ENCODE results near the gene IPO5.
"Not testable (repeated sequence)": the region's sequence is repeated elsewhere in the genome, so short reads cannot be mapped to it uniquely, and the experiment has no call there.

IPO5 gene

DNA sequence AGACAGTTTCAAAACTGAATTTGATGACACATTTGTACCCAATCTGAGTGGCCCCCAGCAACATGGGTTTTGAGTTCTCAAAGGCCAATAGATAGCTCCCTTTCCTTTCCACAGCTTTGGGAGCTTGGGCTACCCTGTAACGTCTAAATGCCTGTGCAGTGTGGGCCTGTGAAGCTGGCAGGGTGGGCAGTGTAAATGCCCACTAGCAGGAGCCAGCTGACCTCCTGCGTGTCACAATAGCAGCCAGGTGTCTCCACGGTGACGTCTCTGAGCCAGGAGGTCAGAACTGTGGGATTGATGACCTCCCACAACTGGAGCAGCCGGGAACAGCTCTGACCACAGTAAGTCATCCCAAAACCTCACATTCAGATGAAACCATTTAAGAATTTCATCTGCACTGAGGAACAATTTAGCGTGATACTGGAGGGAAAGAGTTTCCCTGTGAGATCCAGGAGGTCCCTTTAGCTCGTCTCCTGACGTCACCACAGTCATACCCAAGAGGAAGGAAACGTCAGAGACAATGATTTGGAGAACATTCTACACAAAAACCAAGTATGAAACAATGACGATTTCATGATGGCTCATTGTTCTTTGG lies at the start of gene IPO5:
IPO5 (plus strand) TSS at position 300 of the 595 bp plus-strand sequence. CDS start 23,022 bp downstream, outside the sequence.
- DNase-seq: no peak

DNA sequence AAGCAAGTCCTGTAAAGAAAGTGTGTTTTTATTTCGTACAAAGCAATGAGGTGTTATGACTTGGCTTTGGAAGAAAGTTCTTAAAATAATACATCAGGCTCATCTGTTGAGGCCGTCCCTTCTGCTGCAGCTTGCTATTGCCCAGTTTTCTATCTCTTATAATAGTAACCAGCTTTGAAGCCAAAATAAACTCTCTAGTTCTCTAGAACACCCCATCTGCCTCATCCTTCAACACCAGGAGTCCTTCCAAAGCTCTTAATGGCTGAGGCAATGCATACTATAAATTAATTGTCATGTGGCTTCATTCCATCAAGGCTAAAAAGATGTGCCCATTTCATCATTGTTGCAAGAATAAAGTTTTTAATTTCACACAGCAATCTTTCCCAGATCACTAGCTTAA lies 49.4 kb upstream of the IPO5 start:
- DNase-seq: no peak

DNA sequence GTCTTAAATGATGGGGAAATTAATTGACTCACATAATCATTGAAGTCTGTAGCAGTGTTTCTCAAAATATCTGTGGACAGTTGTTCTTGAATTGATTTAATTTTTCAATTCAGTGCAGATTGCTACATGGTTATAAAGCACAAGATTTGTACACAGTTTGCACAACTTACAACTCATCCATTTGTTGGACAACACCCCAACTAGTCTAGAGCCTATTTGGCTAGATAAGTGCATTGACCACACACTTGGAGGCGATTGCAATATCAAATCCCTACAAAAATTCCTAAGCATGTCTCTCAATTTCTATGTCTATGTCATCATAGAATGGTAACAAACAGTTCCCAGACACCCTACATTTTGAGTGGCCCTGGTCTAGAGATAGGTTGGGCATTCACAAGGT lies 48.0 kb upstream of the IPO5 start:
- no peak for DNase-seq

DNA sequence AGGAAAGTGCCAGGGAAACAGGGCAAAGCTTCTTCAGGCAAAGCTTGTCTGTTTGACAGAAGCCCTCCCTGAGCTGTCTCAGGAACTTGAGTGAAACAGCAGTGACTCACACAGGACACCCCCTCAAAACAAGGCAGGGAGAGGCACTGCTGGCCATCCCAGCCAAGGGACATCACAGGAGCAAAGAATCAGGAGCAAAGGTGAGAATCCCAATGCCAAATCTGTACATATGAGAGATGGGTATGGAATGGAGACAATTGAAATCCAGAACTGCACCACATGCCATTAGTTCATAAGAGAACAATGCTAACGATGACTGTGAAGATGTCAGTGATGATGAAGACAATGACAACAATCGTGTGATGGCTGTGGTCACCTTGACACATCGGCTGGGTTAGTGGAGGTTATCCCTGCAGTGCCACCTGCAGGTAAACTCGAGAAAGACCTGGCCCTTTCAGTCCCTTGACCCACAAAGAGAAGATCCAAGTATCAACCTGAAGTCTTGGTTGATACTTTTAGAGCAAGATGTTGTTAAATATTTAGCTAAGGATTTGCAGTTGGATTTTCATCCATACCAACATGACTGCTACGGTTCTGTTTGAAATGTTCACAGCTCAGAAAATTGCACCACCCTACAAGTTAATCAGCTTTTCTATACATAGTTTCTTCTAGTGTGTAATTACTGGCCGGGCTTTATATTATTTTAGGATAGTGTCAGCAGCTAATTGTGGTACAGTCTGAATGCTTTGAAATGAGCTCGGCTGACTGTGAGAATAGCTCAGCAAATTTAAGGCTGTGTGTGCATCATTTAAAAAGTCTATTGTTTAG lies 42.0 kb upstream of the IPO5 start:
- no peak for DNase-seq

DNA sequence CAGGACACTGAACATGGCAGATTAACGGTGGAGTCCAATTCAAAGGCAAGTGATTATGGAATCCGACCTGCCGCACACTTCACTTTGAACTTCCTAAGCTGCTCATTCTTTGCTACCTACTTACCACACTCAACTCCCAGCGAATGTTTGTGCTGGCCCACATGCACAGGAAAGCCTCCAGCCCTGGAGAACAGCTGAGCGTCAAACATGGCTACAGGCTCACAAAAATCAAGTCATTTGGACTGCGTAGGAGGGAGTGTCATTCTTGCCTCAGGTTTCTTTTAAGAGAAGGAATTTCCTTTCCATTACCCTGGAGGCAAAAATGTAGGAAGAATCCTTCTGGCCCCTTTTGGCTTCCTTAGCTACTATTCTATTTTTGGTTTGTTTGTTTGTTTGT lies 41.3 kb upstream of the IPO5 start:
- no peak for DNase-seq

DNA sequence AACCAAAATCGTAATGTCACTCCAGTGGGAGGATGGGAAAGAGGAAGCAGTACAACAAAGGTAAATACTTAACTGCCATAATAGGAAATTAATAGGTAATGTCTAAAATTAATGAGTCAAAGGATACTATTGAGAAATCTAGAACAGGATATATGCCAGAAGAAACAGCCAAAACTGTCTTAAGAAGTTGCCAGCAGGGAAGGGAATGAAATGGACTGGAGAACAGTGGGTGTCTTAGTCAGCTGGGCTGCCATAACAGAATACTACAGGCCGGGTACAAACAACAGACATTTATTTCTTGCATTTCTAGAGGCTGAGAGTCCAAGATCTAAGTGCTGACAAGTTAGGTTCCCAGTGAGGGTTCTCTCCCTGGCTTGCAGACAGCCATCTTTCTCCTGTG lies 40.3 kb upstream of the IPO5 start:
- DNase-seq: no peak

DNA sequence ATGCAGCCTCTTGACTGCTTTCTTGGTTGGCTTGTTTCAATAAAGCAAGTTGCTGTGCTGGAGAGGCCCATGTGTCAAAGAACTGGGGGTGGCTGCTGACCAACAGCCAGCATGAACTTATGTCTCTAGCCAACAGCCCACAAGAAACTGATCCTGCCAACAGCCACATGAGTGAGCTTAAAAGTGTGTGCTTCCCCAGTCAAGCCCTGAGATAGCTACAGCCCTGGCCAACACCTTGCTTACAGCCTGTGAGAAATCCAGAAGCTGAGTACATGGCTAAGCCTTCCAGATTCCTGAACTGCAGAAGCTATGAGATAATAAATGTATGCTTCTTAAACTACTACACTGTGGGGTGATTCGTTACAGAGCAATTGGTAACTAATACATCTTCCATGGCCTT lies 38.9 kb upstream of the IPO5 start:
- no peak for DNase-seq

DNA sequence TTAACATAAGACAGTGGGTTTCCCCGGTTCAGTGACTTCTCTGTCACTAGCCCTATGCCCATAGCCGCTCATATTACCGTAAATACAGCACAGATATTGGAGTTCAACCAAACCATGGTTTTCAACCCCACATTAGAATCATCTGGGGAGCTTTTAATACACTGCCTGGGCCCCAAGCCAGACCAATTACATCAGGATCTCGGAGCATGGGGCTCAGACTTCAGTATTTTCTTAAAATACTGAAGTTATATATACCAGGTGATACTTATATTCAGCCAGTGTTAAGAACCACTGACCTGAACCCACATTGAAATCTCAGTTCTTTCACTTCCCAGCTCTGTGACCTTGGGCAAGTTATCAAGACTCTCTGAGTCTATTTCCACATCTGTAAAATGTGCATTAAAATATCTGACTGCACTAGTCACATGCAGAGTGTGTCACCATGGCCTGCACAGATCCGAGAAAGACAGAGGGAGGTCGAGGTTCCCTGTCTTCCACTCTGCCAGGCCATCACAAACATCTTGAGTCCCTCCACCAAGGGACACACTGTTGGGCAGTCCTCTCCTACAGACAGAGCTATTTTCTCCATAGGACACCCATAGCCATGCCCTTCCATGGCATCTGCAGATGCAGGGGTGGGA lies 32.2 kb upstream of the IPO5 start:
- DNase-seq: no peak

DNA sequence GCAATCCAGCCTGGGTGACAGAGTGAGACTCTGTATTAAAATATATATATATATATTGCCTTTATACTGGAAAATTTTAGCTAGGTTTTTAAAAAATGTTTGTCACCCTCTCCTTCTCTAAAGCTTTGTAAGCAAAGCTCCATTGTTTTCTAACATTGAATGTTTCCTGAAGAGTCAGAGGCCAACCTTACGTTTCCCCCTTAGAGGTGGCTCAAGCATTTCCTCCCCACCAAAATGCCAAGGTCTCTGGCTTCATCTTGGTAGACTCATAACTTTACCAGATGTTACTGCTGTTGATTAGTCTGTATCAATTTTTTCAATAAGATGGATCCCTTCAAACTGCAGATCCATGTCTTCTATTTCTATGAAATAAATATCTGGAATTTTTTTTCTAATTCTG lies 25.2 kb upstream of the IPO5 start:
- DNase-seq: no peak

DNA sequence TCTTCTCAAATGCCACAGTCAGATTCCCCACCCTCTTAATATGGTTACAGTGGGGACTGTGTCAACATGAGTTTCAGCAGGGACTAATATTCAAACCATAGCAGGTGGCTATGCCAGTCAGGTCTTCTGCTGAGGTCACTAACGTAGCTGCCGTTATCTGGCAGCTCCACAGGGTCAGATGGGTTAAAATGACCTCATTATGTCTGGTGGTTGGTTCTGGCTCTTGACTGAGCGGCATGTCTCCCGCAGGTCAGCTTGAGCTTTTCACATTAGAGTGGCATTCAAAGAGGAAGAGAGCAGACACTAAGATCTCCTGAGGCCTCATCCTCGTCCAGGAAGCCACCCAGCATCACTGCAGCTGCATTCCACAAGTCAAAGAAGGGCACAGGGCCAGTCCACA lies 21.4 kb upstream of the IPO5 start:
- DNase-seq: no peak

DNA sequence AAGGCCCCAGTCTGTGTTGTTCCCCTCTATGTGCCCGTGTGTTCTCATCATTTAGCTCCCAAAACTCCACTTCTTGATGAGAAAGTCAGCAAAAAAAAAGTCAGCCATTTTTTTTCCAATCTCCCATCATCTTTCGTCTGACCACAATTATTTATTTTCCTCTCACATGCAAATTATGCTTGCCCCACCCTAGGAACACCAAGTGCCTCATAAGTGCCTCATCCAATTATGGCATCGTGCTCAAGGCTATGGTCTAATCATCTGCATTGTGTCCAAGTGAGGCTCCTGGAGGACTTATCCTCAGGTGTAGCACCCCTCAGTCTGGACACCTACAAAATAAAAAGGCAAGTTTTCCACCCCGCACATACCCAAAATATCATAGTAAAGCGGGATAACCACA lies 20.8 kb upstream of the IPO5 start:
- DNase-seq: no peak

DNA sequence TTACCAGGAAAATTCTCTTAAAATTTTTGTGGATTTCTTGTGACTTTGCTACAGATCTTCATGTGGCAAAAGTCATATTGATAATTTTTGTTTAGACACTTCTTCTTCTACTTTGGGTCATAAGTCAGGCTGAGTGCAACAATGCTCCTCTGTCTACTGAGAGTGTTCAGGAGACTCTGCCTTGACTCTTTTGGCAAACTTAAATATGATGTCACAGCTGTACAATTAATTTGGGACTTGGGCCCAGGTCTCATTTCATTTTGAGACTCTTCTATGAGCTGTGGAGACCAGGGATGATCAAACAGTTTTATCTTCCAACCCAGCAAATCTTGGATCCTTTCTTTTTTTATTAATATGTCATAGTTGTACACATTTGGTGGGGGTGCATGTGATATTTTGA lies 19.7 kb upstream of the IPO5 start:
- DNase-seq: no peak

DNA sequence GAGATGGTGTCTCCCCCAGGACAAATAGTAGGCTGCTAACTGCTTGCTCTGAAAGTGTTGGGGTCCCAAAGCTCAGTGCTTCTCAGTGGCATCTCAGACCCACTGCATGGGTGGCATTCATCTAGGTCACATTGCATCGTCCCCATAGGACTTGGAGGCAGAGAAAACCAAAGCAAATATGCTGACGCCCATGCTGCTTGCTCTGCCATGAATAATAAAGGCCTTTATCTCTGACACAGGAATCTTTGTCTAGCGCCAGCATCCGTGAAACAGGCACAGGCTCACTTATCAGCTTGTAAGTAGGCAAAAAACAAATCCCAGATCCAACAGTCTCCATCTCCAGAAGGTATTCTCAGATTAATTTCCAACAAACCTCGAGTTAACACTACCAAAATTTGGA lies 18.9 kb upstream of the IPO5 start:
- DNase-seq: no peak

DNA sequence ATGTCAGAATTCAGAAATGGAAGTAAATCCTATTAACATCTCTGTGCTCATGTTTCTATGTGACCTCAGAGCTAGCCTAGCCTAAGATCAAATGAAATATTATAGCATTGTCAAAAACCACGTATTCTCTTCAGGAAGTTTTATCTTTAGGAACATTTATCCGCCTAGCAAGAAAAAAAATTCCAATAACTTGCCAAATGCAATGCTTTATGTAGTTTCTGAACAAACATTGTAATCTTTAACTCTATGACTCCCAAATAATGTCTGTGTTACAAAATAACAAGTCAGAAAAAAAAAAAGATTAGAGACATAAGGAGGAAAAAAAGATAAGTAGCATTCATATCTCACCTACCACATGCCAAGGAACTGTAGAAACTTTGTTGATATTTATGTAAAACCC lies 18.4 kb upstream of the IPO5 start:
- no peak for DNase-seq

DNA sequence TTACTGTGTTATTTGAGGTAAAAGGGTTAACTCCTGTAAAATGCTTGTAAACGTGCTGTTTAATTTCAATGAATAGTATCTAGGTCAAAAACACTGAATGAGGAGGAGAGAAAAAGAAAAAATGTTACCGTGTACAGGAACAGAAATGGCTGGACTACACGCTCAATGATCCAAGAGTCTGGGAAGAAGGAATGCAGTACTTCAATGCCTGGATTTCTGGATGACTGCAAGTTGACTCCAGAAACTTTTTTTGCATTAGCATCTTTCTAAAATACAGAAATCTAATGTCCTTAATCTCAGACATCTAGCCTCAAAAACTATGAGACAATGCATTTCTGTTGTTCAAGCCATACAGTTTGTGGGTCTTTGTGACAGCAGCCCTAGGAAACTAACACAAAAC lies 17.4 kb upstream of the IPO5 start:
- DNase-seq: no peak

DNA sequence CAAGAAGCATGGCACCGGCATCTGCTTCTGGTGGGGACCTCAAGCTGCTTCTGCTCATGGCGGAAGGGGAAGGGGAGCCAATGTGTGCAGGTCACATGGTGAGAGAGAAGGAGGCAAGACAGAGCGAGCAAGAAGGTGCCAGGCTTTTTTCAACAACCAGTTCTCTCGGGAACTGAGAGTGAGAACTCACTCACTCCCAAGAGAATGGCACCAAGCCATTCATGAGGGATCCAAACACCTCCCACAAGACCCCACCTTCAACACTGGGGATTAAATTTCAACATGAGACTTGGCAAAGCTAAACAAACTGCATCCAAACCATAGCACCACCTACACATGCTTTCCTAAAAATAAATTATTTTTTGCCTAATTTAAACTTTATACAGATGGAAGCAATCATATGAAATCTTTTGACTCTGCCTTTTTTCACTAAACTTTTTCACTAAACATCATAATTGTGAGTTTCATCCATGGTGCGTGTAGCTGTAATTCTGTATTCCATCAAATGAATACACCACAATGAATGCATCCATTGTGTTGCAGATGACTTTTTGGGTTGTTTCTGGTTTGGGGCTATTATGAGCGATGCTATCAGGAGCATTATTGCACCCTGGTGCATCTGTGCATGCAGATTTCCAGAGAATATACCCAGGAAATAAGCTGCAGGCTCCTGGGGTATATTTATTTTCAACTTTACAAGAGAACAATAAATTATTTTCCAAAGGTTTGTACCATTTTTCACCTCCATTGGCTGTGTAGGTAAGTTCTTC lies 14.6 kb upstream of the IPO5 start:
- DNase-seq: no peak

DNA sequence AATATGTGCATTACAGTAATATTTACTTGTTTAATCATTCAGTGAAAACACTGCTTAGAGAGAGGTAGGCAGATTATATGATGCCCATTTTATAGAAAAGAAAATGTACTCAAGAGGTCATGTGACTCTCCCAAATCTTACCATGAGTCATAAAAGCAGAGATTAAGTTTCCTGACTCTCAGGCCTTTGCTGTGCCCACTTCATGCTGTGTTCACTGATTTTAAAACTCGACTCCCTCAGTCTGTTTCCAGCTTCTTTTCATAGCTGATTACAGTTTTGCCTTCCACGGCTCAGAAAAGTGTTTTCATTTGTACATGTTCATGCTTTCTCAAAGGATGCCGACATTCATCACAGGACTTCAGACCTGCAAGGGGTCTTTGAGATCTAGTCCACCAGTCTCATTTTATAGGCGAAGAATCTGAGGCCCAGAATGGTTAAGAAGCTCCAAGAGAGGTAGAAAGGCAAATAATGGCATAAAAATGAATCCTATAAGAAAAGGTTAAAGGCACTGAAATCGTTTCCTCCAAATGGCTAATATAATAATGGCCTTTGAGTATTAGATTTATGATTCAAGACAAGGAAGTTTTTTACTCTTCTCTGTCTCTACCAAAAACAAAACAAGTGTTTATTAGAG lies 9.0 kb upstream of the IPO5 start:
- DNase-seq: no peak

DNA sequence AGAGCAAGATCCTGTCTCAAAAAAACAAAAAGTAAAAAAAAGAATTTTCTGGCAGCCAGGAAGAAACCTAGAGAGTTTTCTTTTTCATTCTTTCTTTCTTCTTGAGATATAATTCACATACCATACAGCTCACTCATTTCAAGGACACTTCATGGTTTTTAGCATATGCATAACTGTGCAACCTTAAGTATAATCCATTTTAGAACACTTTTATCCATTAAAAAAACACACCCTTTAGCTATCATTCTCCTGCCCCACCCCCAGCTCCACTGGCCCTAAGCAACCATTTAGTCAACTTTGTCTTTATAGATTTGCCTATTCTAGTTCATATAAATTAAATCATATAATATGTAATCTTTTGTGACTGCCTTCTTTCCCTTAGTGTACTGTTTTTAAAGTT lies 8.1 kb upstream of the IPO5 start:
- no peak for DNase-seq

DNA sequence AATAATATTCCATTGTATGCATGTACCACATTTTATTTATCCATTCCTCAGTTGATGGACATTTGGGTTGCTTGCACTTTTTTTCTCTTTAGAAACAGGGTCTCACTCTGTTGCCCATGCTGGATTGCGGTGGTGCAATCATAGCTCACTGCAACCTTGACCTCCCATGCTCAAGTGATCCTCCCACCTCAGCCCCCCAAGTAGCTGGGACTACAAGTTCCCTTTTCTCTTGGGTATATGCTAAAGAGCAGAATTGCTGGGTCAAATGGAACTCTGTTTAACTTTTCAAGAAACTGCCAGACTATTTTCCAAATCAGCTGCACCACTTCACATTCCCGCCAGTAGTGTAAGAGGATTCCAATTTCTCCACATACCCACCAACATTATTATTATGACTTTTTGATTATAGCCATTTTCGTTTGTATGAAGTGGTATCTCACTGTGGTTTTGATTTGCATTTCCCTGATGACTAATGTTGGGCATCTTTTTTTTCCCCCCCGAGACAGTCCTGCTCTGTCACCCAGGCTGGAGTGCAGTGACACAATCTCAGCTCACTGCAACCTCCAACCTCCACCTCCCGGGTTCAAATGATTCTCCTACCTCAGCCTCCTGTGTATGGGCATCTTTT lies 7.6 kb upstream of the IPO5 start:
- no peak for DNase-seq

DNA sequence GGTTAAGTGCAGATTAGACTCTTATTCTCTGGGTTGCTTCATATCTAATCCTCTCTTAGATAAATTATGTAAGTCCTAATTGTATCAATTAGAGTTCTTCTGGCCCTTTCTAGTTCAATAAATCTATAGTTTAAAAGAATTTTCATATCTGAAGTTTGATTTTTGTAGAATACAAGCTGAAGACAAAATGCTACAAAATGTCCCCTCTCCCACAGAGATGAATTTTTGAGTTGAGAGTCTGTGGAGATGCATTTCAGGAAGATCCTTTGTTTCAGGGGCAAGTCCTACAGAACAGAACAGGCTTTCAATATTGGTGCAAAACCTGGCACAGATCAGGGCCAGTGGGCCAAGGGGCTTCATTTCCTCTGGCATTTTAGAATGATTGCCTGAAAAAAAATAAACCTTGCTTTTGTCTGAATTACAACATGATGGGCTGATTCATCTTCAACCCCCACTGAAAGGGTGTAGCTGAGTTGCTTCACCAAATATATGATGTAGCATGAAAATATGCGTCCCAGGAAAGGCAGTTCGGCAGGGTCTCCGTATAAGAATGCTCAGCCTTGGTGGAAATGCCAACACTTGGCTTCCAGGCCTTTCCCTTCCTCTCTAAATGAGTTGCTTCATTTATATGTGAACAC lies 6.4 kb upstream of the IPO5 start:
- DNase-seq: no peak

DNA sequence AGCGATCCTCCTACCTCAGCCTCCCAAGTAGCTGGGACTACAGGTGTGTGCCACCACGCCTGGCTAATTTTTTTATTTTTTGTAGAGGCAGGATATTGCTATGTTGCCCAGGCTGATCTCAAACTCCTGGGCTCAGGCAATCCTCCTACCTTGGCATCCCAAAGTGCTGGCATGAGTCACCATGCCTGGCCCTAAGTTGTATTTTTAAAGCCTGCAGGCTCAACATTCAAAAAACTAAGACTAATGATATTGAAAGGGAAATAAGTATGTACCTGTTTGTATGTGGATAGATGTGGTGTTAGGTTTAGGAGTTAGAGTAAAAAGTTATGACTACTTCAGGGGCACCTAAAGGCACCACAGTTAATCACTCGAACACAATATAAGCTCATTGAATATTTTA lies 5.4 kb upstream of the IPO5 start:
- DNase-seq: no peak

DNA sequence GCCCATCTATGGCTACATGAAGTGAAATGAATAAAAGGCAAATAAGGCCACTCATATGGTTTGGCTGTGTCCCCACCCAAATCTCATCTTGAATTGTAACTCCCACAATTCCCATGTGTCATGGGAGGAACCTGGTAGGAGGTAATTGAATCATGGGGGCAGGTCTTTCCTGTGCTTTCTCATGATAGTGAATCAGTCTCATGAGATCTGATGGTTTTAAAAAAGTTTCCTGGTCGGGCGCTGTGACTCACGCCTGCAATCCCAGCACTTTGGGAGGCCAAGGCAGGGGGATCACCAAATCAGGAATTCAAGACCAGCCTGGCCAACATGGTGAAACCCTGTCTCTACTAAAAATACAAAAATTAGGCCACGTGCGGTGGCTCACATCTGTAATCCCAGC lies 4.2 kb upstream of the IPO5 start:
- not testable (repeated sequence) for DNase-seq
